Measurements from ENCODE around the gene EIF3F. TPM values are rescaled to one million over a fixed set of nuclear protein-coding genes. Genes with fewer than 3 reads are reported as not detected.

EIF3F gene
- total RNA-seq, 1 donor from 2014 or later, result 319 TPM

DNA sequence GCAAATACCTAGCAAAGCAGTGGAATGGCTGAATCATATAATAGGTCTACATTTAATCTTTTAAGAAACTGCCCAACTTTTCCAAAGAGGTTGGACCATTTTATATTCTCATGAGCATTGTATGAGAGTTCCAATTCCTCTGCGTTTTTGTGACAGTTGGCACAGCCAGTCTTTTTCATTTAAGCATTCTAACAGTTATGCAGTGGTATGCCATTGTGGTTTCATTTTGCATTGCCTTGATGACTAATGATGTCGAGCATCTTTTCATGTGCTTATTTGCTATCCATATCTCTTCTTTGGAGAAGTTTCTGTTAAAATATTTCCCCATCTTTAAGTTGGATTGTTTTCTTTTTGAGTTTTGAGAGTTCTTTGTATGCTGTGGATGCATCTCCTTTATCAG, 38.7 kb downstream of the EIF3F start:
- Histone ChIP-seq H3K9me3 (no peaks in the 10 kb centered on the region), H3K27me3 (no peaks in the 10 kb centered on the region), H3K36me3 (no peaks in the 10 kb centered on the region), H3K4me3 (no peak overlapping the region), H3K4me1 (no peaks in the 10 kb centered on the region), H3K27ac (no peak overlapping the region)
- TF ChIP-seq, protein P1, sequence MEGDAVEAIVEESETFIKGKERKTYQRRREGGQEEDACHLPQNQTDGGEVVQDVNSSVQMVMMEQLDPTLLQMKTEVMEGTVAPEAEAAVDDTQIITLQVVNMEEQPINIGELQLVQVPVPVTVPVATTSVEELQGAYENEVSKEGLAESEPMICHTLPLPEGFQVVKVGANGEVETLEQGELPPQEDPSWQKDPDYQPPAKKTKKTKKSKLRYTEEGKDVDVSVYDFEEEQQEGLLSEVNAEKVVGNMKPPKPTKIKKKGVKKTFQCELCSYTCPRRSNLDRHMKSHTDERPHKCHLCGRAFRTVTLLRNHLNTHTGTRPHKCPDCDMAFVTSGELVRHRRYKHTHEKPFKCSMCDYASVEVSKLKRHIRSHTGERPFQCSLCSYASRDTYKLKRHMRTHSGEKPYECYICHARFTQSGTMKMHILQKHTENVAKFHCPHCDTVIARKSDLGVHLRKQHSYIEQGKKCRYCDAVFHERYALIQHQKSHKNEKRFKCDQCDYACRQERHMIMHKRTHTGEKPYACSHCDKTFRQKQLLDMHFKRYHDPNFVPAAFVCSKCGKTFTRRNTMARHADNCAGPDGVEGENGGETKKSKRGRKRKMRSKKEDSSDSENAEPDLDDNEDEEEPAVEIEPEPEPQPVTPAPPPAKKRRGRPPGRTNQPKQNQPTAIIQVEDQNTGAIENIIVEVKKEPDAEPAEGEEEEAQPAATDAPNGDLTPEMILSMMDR (IDR thresholded peaks at IDR 0.05), result no peak
- intact Hi-C loops (cut with DNase I), result no loop called here
- no peak for DNase-seq (ENCODE audit: low spot score in 2 of 2)

DNA sequence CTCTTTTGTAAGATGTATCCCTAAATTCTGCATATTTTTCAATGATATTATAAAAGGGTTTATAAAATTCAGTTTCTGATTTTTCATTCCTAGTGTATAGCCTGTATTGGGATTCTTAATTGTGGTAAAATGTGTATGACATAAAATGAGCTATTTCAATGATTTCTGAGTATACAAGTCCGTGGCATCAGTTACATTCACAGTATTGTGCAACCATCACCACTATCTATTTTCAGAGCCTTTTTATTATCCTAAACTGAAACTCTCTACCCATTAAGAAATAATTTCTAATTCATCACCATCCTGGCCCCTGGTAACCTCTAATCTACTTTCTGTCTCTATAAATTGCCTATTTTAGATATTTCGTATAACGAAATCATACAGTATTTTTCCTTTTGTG, 39.8 kb downstream of the EIF3F start:
- H3K36me3 ChIP-seq, result no peaks in the 10 kb centered on the region
- no peaks in the 10 kb centered on the region for H3K27me3 ChIP-seq
- no peak overlapping the region for H3K4me3 ChIP-seq
- H3K4me1 ChIP-seq, result no peaks in the 10 kb centered on the region
- TF ChIP-seq, protein P1 (IDR thresholded peaks at IDR 0.05), result no peak
- H3K9me3 ChIP-seq, result no peaks in the 10 kb centered on the region
- no peak overlapping the region for H3K27ac ChIP-seq
- intact Hi-C loops (cut with DNase I), result no loop called here
- DNase-seq (ENCODE audit: low spot score in 2 of 2), result no peak

DNA sequence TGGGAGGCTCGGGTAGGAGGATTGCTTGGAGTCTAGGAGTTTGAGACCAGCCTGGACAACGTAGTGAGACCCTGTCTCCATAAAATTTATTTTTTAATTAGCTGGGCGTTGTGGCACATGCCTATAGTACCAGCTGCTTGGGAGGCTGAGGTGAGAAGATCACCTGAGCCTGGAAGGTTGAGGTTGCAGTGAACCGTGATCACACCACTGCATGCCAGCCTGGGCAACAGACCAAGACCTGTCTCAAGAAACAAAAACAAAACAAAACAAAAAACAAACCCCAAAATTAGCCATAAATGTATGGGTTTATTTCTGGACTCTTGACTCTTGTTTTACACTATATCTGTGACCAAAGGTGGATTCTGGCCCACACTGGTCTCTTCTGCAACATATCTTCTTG, 41.6 kb downstream of the EIF3F start:
- TF ChIP-seq, protein P1 (IDR thresholded peaks at IDR 0.05), result no peak
- Histone ChIP-seq H3K9me3 (no peaks in the 10 kb centered on the region), H3K36me3 (no peaks in the 10 kb centered on the region), H3K27ac (no peak overlapping the region), H3K4me3 (no peak overlapping the region), H3K4me1 (peaks cover 0 to 6% of the 10 kb centered on the region in 2 donors), H3K27me3 (no peaks in the 10 kb centered on the region)
- intact Hi-C loops (cut with DNase I), result no loop called here
- DNase-seq (ENCODE audit: low spot score in 2 of 2), result peak in 1 of 2 donors; percentile 31

DNA sequence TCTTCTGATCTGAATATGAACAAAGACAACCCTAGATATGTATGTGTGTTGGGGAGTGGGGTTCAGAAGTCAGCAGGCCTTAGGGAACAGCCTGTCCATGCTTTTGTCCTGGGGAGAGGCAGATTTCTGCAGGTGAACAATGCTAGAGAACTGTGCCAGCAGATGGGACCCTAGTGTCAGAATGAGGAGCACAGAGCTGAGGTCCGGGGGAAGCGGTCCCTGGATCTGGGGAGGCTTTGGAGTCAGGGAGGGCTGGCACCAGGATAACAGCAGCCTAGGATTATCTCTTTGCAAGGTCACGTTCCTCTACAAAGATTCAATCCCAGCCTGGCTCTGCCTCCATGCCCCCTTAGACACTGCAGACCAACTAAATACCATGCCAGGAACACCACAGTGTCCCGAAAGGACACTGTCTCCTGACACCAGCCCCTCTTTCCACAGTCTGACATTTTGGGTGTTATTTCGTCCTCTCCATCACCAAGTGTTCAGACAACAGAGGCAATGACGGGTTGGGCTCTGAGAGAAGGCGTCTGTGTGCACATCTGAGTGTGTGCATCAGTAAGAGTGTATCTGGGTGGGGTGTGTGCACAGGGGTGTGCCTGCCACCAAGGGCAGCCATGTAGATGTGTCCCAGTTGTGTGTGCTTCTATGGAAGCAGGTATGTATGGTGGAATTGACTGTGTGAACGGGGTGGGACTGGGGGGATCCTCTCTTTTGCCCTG, 43.5 kb downstream of the EIF3F start:
- Histone ChIP-seq H3K9me3 (no peaks in the 10 kb centered on the region), H3K27ac (no peak overlapping the region), H3K36me3 (no peaks in the 10 kb centered on the region), H3K4me3 (no peak overlapping the region), H3K27me3 (no peaks in the 10 kb centered on the region), H3K4me1 (peaks cover 0 to 6% of the 10 kb centered on the region in 2 donors)
- DNase-seq (ENCODE audit: low spot score in 2 of 2), result peak in 1 of 2 donors; percentile 53
- TF ChIP-seq, protein P1 (IDR thresholded peaks at IDR 0.05), result no peak
- intact Hi-C loops (cut with DNase I), result no loop called here

DNA sequence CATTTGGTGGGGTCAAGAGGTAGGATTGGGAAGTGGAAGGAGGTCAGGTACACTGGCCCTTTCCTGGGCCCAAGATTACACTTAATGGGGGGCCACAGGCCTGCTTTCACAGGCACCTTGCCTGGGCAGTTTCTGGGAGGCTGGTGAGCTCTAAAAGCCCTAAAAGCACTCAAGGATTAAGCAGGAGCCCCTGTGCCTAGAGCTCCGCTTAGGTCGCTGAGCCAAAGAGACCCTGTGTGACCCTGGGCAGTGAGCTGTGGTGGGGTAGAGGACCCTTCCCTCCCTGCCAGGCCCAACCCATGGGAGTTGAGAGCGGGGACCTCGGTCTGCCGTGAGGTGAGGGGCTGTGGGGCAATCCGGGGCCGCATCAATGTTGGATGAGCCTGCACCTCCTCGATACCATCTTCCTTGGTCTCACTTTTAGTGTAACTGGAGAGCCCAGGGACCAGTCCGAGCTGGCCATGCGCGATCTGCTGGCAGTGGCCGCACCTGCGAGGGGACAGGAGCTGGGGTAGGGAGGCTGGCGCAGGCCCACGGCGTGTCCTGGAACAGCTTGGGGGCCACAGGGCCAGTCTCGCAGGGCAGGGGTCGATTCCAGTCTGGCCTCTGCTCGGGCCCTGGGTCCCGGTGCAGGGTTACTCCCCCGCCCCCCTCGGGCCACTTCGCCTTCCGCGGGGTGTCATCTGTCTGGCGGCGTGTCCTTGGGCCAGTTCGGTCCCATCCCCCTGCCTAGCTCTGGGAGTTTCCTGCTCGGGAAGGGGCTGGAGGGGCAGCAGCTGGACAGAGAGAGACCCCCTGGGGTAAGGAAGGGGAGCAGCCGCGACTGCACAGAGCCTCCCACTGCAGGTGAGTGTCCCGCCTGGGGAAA, 44.3 kb downstream of the EIF3F start:
- TF ChIP-seq, protein P1 (IDR thresholded peaks at IDR 0.05), result no peak
- DNase-seq (ENCODE audit: low spot score in 2 of 2), result peak in 1 of 2 donors; percentile 46

More for the DNA sequence above, 44.3 kb downstream of the EIF3F start:
- intact Hi-C loops (cut with DNase I), result loop anchor here (2.0 kb wide), 2 partner anchors 59 to 67 kb away; no protein-coding TSS in a partner anchor
- Histone ChIP-seq H3K9me3 (no peaks in the 10 kb centered on the region), H3K36me3 (no peaks in the 10 kb centered on the region), H3K27ac (no peak overlapping the region), H3K4me1 (peaks cover 0 to 6% of the 10 kb centered on the region in 2 donors), H3K4me3 (no peak overlapping the region), H3K27me3 (no peaks in the 10 kb centered on the region)

Data from ascending aorta (tissue), 2 donors.